HG03175 (cell line): ENCODE data around the gene CEP170.
A peak's percentile ranks its signal among the peaks of the same experiment; 100 is the strongest.
"Not testable (repeated sequence)": the region's sequence is repeated elsewhere in the genome, so short reads cannot be mapped to it uniquely, and the experiment has no call there.

ENCODE experiments used
- ATAC-seq: cut with Tn5 transposase; IDR thresholded peaks from one replicate; pipeline ENCODE4 v1.9.1; 2021; ENCODE audit warnings: mild to moderate bottlenecking, moderate library complexity; ENCODE audit not compliant: unreplicated experiment

CEP170 gene

DNA sequence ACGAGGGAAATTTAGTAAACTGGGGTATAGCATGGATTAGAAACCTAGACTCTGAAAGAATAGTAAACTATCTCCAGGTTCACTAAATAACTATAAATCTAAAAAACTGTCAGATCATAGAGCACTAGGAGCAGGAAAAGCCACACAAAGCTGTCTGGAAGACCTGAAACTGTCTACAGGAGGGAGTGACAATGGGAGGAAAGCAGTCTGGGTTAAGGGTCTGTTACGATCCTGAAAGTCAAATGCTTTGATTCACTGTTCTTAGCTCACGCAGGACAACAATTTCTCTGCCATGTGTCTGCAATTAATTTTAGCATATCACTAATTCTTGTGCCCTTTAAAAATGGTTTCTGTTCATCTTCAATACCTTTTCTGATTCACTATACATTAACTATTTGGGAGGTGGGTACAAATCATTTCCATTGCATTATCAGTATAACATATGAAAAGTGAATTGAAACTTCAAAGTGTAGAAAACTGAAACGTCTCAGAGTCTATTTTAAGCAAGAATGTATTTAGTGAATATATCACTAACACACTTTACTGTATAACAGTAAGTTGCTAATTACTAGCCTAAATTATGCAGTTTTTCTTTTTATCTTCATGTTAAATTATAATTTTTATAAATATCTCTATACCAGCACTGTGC, 18.4 kb downstream of the CEP170 start:
- peak; percentile 79 for ATAC-seq

GRCh38 chr1:243234978-243235647, 20.0 kb downstream of the CEP170 start:
- ATAC-seq = no peak

DNA sequence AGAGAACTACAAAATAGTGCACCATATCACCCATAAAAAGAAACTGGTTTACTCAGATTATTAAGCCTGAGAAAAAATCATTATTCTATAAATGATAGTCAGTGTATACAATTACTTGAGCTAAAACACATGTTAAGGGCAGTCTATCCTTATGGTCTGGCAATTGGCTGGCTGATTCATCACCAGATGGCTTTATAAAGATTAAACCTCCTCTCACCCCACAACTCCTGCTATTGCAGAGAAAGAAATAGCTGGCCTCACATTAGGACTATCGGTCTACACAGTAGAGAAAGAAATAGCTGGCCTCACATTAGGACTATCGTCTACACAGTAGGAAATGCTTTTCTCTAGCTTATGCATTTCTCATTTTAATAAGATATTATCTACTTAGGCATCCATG, 21.2 kb downstream of the CEP170 start:
- ATAC-seq = no peak

DNA sequence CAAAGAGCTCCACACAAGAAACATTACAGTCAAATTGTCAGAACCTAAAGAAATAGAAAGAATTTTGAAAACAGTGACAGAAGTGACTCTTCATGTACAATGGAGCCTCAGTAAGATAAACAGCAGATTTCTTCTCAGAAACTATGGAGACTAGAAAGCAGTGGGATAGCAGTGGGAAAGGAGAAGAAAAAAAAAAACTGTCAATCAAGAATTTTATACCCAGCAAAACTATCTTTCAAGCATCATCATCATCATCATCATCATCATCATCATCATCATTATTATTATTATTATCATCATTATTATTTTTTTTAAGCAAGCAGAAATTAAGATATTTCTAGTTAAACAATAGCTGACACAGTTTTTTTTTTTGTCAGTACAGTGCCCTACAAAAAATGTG, 24.2 kb downstream of the CEP170 start:
- no peak for ATAC-seq

DNA sequence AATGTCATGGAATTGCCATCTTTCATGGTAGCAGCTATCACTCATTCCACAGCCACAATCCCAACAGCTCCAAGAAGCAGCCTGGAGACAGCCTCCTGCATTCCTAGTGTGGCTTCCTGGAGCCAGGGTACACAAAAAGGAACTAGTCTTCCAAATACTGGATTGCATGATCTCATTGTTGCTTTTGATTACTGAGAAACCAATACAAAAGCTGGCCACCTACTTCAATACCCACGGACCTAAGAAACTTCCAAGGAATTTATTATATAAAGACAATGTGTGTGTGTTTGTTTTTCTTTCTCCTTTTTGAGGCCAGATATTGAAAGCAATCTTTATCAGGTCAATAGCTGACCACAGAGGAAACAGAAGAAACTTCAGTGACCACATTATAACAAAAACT, 25.6 kb downstream of the CEP170 start:
- ATAC-seq = no peak

GRCh38 chr1:243227622-243228021, 27.5 kb downstream of the CEP170 start:
- ATAC-seq = no peak

- ATAC-seq = no peak
Measured at GRCh38 chr1:243218059-243218458, 37.0 kb downstream of the CEP170 start.

- ATAC-seq = no peak
Measured at GRCh38 chr1:243217349-243217748, 37.7 kb downstream of the CEP170 start.

GRCh38 chr1:243216741-243217140, 38.3 kb downstream of the CEP170 start:
- no peak for ATAC-seq

DNA sequence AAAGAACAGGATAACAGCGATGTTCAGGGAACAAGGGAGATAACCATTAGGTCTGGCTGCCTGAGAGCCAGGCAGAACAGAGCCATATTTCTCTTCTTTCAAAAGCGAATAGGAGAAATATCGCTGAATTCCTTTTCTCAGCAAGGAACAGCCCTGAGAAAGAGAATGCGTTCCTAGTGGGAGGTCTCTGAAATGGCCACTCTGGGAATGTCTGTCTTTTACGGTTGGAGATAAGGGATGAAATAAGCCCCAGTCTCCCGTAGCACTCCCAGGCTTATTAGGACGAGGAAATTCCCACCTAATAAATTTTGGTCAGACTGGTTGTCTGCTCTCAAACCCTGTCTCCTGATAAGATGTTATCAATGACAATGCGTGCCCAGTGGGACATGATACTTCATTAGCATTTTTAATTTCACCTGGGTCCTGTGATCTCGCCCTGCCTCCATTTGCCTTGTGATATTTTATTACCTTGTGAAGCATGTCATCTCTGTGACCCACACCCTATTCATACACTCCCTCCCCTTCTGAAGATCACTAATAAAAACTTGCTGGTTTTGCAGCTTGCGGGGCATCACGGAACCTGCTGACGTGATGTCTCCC, 39.7 kb downstream of the CEP170 start:
- not testable (repeated sequence) for ATAC-seq

DNA sequence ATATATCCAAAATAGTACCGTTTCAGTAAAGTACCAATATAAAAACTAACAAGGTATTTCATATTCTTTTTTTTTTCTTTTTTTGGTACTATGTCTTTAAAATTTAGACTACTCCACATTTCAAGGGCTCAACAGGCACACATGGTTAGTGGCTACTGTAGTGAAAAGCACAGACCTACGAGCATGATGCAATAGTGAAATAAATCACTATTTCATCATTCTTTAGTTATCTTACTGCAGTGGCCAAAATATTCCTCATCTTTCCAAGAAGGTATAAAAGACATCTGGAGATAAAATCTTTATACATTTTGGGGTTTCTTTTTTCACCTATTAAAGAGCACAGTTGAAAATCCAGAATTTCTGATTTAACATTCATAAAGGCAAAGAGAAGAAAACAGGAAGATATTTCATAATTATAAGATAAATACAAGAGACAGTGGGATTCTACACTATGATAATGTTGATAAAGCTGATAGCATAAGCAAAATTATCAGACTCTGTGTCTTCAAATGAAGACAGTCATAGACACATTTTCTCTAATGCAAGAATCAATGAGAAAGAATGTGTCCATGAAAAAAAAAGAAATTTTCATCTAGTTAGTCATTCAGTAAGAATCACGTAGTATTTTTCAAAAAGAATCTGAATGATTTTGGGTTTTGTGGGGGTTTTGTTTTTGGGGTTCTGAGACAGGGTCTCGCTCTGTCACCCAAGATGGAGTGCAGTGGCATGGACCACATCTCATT, 41.9 kb downstream of the CEP170 start:
- ATAC-seq = no peak

GRCh38 chr1:243211984-243212383, 43.1 kb downstream of the CEP170 start:
- ATAC-seq = not testable (repeated sequence)

DNA sequence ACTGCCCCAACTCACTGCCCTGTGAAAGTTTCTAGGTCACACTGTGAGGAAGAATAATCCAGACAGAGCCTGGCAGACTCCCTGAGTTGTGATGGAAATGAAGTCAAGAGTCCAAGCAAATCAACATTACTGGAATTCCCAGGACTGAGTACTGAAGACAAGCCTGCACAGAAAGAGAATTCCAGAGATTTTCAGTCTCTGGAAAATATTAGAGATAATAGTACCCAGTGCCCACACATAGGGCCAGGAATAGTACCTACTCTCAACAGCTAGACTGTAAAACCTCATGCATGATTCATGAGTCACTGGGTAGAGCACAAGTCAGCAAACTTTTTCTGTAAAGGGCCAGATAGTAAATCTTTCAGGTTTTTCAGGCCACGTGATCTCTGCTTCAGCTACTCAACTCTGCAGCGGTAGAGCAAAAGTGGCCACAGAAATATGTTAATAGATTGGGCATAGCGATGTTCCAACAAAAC, 50.0 kb downstream of the CEP170 start:
- ATAC-seq = not testable (repeated sequence)

DNA sequence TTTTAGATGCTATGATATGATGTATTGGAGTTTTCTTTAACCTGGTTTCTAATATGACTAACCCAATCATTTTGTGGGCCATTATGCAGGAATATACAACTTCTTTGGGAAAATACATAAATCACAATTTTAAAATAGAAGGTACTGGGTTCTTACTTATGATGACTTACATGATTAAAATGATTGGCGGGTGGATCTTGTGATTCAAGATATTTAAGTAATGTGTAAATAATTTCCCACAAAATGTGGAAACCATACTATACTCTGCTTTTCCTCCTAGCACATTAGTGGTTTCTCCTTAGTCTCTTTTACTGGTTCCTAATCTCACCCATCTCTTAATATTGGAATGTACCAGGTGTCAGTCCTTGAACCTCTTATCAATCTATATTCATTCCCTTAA, 50.7 kb downstream of the CEP170 start:
- not testable (repeated sequence) for ATAC-seq

DNA sequence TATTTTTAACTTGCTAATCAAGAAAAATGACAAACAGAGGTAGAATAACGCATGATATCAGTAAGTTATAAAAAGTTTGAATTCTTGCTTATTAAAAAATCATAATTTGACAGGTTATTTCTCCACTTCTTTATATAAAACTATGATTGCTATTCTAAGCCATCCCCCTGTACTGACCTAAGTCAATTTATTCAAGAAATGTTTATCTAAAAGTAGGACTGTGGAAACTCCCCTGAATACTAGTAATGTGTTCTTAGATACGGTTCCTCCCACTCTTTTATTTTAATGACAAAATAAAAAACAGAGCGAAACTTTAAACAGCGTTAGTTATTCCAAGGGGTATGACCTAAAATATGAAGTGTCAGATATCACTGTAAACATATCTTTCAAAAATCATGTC, 51.9 kb downstream of the CEP170 start:
- not testable (repeated sequence) for ATAC-seq

DNA sequence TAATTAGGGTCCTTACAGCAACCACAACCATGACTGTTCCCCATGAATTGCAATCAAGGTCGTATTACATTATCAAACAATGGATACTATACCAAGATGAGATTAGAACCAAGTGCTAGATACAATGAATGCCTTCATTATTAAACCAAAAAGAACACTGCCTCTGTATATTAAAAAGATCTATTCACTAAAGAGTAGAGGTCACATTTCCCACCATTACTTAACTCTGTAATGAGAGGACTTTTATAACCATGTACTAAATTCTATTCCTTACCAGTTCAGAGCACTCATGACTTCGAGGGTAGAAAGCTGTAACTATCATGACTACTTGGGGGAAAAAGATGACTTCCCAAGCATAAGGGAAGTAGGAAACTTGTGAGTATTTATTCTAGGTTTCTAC, 53.8 kb downstream of the CEP170 start:
- ATAC-seq = not testable (repeated sequence)

DNA sequence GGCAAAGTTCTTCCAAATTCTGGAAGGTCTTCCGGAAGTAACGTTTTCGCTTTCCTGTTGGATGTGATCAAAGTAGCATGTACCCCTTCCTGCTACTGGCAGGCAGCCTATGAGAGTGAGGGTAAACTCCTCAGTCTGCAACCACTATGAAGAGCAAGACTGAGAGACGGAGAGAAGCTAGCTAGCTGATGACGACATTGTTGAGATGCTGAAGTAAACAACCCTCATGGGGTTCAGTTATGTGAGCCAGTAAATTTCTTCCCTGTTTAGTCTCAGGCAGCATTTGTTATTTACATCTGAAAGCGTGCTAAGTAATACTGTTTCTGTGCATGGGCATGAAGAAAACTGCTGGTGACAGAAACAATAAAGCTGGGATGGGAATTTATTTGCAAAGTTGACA, 57.6 kb downstream of the CEP170 start:
- not testable (repeated sequence) for ATAC-seq

- not testable (repeated sequence) for ATAC-seq
Measured at GRCh38 chr1:243193330-243193729, 61.8 kb downstream of the CEP170 start.

DNA sequence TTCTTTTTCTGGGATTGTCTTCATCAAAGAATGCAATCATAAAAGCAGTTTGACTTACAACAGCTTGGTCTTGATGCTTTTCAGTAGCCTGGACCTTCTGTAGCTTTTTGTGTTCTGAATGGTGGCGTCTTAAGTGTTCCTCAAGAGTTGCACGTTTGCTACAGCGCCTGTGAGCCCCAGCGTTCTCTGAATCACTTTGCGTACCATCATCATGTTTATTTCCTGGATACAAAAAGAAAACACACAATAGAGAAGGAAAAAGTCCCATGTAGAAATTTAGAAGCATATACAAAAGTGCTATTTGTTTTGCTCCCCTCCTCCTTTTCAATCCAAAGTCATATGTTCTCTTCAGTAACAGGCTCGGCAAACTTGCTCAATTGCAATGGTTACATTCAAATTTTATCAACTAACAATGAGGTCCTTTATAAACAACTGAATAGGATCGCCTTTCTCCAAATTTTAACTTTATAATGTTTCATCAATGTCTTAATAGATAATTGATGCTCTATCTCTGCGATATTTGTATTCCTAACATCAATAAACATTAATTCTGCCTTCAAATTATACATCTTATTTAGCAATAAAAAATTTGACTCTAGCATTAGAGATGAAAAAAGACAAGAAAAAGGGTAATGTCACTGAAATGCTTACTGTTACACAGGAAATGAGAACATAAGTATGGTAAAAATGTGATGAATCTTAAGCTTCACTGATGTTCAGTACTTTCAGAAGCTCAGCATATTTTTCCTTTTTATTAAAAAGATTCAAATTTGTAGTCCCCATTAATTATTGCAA, 68.7 kb downstream of the CEP170 start:
- ATAC-seq = not testable (repeated sequence)

GRCh38 chr1:243184787-243185186, 70.3 kb downstream of the CEP170 start:
- ATAC-seq = not testable (repeated sequence)

- not testable (repeated sequence) for ATAC-seq
Measured at GRCh38 chr1:243183661-243184060, 71.4 kb downstream of the CEP170 start.
